Measurements from ENCODE around the gene RHBDL3.
A peak's percentile ranks its signal among the peaks of the same experiment; 100 is the strongest.
"Not testable (repeated sequence)": the region's sequence is repeated elsewhere in the genome, so short reads cannot be mapped to it uniquely, and the experiment has no call there.

The RHBDL3 gene, protein sequence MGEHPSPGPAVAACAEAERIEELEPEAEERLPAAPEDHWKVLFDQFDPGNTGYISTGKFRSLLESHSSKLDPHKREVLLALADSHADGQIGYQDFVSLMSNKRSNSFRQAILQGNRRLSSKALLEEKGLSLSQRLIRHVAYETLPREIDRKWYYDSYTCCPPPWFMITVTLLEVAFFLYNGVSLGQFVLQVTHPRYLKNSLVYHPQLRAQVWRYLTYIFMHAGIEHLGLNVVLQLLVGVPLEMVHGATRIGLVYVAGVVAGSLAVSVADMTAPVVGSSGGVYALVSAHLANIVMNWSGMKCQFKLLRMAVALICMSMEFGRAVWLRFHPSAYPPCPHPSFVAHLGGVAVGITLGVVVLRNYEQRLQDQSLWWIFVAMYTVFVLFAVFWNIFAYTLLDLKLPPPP

GRCh38 chr17:32265192-32265923 lies at the start of gene RHBDL3:
TSS of gene RHBDL3 (plus strand) at chr17:32265832. CDS start at chr17:32266190, 358 bp downstream.
- in situ Hi-C loops (cut with HindIII; ENCODE audit: low pct_ligation_motif_present, low pct_unique_long_range_greater_than_20kb, low sequenced_read_pairs): no loop called here
- no peak for DNase-seq

DNA sequence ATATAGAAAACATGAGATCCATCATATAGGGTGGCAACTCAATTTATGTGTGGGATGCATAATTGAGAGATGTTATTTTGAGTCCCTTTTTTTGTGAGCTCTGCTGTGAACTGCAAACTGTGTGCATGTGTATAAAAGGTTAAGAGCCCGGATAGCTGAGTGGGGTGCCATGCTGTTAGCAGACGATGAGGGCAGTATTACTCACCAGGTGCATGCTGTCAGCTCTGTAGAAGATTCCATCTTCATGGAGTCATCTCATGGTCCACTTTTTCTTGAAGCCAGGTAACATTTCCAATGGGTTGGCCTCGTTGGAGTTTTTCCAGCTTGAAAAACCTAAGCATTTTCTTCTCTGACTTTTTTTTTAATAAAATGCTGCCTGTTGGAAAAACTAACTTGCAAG lies 43.0 kb upstream of the RHBDL3 start:
- DNase-seq: peak; percentile 48
- in situ Hi-C loops (cut with HindIII; ENCODE audit: low pct_ligation_motif_present, low pct_unique_long_range_greater_than_20kb, low sequenced_read_pairs): no loop called here

DNA sequence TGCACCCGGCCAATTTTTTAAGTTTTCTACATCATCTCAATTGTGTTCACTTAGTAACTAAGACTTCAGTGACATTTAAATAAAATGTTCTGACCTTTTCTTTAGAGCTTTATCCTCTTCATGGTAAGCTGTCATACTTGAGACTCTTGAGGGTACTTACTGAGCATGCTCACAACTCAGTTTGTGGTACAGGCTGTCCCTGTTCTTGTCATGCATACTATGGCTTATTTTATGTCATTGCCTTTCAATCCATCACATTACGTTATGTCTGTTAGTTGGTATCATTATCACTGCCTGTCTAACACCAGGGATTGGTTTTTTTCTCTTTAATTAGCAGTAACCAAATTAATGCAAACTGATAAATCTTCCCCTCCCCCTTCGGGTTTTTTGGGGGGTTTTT lies 41.9 kb upstream of the RHBDL3 start:
- no peak for DNase-seq
- in situ Hi-C loops (cut with HindIII; ENCODE audit: low pct_ligation_motif_present, low pct_unique_long_range_greater_than_20kb, low sequenced_read_pairs): no loop called here

DNA sequence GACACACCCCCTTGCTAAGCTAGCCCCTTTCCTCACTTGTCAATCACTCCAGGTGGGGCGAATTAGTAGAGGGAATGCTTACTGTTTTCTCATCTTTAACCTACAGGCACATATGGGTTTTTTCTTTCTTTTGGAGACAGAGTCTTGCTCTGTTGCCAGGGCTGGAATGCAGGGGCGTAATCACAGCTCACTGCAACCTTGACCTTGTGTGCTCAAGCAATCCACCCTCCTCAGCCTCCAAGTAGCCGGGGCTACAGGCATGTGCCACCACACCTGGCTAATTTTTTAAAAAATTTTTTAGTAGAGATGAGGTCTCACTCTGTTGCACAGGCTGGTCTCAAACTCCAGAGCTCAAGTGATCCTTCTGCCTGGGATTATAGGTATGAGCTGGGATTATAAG lies 38.7 kb upstream of the RHBDL3 start:
- in situ Hi-C loops (cut with HindIII; ENCODE audit: low pct_ligation_motif_present, low pct_unique_long_range_greater_than_20kb, low sequenced_read_pairs): no loop called here
- no peak for DNase-seq

- no peak for DNase-seq
- in situ Hi-C loops (cut with HindIII; ENCODE audit: low pct_ligation_motif_present, low pct_unique_long_range_greater_than_20kb, low sequenced_read_pairs): no loop called here
Measured at GRCh38 chr17:32227910-32228309, 37.7 kb upstream of the RHBDL3 start.

DNA sequence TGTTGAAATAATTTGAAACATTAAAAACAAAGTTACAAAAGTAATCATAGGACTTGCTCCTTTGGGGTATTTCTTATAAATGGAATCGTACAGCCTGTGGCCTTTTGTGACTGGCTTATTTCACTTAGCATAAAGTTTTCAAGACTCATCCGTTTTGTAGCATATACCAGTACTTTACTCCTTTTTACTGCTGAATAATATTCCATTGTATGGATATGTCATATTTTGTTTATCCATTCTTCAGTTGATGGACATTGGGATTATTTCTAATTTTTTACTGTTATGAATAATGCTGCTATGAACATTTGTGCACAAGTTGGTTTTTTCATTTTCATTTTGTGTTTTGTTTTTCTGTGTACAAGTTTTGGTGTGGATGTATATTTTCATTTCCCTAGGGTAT lies 30.0 kb upstream of the RHBDL3 start:
- no peak for DNase-seq

DNA sequence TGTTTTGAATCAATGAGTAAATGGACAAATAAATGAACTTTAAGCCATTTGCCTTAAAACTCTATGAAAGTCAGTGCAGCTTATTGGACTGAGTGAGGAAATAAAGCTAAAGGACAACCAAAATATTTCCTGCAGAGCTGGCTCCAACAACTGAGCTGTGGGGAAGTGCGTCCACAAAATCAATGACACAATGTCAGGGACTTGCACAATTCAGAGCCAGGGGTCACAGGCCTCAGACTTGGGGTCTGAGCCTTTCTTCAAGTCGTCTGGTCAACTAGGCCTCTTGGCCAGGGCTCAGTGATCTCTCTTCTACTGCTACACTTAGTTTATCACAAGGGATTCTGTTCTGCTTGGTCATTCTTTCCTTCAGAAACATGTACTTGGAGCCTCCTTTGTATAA lies 26.2 kb upstream of the RHBDL3 start:
- no peak for DNase-seq
- in situ Hi-C loops (cut with HindIII; ENCODE audit: low pct_ligation_motif_present, low pct_unique_long_range_greater_than_20kb, low sequenced_read_pairs): no loop called here

More for the DNA sequence above, 30.0 kb upstream of the RHBDL3 start:
- in situ Hi-C loops (cut with HindIII; ENCODE audit: low pct_ligation_motif_present, low pct_unique_long_range_greater_than_20kb, low sequenced_read_pairs): no loop called here

DNA sequence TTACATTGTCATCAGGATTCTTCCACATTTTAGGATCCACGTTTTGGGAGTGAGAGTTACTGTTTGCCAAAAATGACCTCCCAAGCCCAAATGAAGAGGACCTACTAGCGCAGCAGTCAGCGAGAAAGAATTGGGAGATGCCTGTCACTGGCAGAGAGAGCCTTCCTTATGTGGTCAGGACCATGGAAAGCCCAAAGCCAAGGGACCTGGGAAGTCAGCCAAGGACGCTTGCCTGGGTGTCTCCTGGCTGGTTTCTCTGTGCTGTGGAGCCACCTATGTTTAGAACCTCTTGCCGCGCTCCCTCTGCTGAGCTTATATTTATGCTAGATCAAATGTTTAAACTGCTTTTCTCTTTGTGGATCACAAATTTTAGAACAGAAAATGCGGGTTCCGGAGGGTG lies 24.9 kb upstream of the RHBDL3 start:
- DNase-seq: no peak
- in situ Hi-C loops (cut with HindIII; ENCODE audit: low pct_ligation_motif_present, low pct_unique_long_range_greater_than_20kb, low sequenced_read_pairs): no loop called here

DNA sequence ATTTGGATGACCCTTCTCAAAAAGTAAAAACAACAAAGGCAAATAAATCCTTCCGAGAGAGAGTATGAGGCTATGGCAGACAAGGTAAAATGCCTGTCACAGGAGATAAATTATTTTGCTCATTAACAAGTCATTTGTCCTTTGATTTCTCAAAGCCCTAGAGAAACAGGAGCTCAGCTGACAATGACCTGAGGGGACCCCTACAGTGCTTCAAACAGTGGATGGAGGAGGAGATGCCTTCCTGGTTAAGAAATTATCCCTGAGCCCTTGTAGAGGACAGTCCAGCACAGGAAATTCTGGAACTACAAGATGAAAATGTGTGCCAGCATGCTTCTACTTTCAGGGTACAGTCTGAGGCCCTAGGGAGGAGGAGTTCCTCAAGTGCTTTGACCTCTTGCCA lies 24.0 kb upstream of the RHBDL3 start:
- in situ Hi-C loops (cut with HindIII; ENCODE audit: low pct_ligation_motif_present, low pct_unique_long_range_greater_than_20kb, low sequenced_read_pairs): no loop called here
- DNase-seq: no peak

GRCh38 chr17:32249475-32249874 lies 16.2 kb upstream of the RHBDL3 start:
- in situ Hi-C loops (cut with HindIII; ENCODE audit: low pct_ligation_motif_present, low pct_unique_long_range_greater_than_20kb, low sequenced_read_pairs): no loop called here
- no peak for DNase-seq

GRCh38 chr17:32253117-32253611 lies 12.5 kb upstream of the RHBDL3 start:
- in situ Hi-C loops (cut with HindIII; ENCODE audit: low pct_ligation_motif_present, low pct_unique_long_range_greater_than_20kb, low sequenced_read_pairs): no loop called here
- DNase-seq: peak; percentile 82

- DNase-seq: no peak
- in situ Hi-C loops (cut with HindIII; ENCODE audit: low pct_ligation_motif_present, low pct_unique_long_range_greater_than_20kb, low sequenced_read_pairs): no loop called here
Measured at GRCh38 chr17:32256012-32256700, 9.5 kb upstream of the RHBDL3 start.

DNA sequence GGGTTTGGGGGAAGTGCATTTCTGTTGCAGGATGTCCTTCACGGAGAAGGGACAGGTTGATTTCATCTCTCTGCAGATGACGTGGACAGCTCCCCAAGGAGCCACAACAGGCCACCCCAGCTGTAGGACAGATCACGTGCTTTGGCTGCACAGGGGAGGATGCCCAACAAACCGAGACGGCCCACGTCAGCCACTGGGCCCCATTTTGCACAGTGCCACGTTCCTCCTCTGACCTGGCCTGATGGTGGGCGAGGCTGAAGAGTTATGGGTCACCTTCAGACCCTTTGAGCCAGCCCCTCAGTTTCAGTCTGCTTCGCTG lies 9.0 kb upstream of the RHBDL3 start:
- in situ Hi-C loops (cut with HindIII; ENCODE audit: low pct_ligation_motif_present, low pct_unique_long_range_greater_than_20kb, low sequenced_read_pairs): no loop called here
- no peak for DNase-seq

- in situ Hi-C loops (cut with HindIII; ENCODE audit: low pct_ligation_motif_present, low pct_unique_long_range_greater_than_20kb, low sequenced_read_pairs): no loop called here
- DNase-seq: no peak
Measured at GRCh38 chr17:32258383-32259140, 7.1 kb upstream of the RHBDL3 start.

GRCh38 chr17:32259586-32259985 lies 6.0 kb upstream of the RHBDL3 start:
- in situ Hi-C loops (cut with HindIII; ENCODE audit: low pct_ligation_motif_present, low pct_unique_long_range_greater_than_20kb, low sequenced_read_pairs): no loop called here
- DNase-seq: peak; percentile 41

- DNase-seq: no peak
- in situ Hi-C loops (cut with HindIII; ENCODE audit: low pct_ligation_motif_present, low pct_unique_long_range_greater_than_20kb, low sequenced_read_pairs): no loop called here
Measured at GRCh38 chr17:32261417-32261736, 4.3 kb upstream of the RHBDL3 start.

GRCh38 chr17:32261936-32262510 lies 3.6 kb upstream of the RHBDL3 start:
- no peak for DNase-seq
- in situ Hi-C loops (cut with HindIII; ENCODE audit: low pct_ligation_motif_present, low pct_unique_long_range_greater_than_20kb, low sequenced_read_pairs): no loop called here

DNA sequence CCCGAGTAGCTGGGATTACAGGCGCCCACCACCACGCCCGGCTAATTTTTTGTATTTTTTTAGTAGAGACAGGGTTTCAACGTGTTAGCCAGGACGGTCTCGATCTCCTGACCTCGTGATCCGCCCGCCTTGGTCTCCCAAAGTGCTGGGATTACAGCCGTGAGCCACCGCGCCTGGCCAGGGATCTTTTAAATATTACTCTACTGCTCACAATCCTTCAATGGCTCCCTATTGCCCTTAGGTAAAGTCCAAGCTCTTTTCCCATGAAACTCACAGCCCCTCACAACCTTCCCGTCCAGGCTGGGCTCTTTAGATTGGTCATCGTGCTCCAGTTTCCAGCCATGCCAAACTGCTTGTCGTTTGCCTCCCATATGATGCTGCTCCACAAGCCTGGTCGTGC lies 2.1 kb upstream of the RHBDL3 start:
- DNase-seq; in situ Hi-C loops (cut with HindIII; ENCODE audit: low pct_ligation_motif_present, low pct_unique_long_range_greater_than_20kb, low sequenced_read_pairs): not testable (repeated sequence)
